Aorta (tissue), 5 donors: Measurements from ENCODE around the gene CROT. TPM values are rescaled to one million over a fixed set of nuclear protein-coding genes. Genes with fewer than 3 reads are reported as not detected.

Source experiments
- ATAC-seq: fragments of 200-7000 bp; cut with Tn5 transposase; one replicate; pipeline ENCODE4 v1.9.1; 2022; ENCODE audit warnings: moderate library complexity; ENCODE audit not compliant: low FRiP score
- DNase-seq, 2 donors: peaks; one replicate each; pipeline ENCODE4 v3.0.0-alpha.2; 2020
- H3K27ac ChIP-seq, 2 donors: one replicate each; pipeline ENCODE4 v1.5.1; 2013; ENCODE audit warnings: low read length in 2 of 2, mild to moderate bottlenecking in 2 of 2, moderate library complexity in 2 of 2, control low read depth in 1 of 2, inconsistent platforms in 1 of 2, low read depth in 1 of 2
- H3K27me3 ChIP-seq, 2 donors: one replicate each; pipeline ENCODE4 v1.6.1; 2013; ENCODE audit warnings: control low read depth in 1 of 2, low read length in 1 of 2, mild to moderate bottlenecking in 1 of 2, moderate library complexity in 1 of 2; ENCODE audit not compliant: insufficient read depth in 2 of 2, control insufficient read depth in 1 of 2
- H3K36me3 ChIP-seq, 2 donors: one replicate each; pipeline ENCODE4 v1.6.1; 2013; ENCODE audit warnings: control low read depth in 1 of 2, low read length in 1 of 2, mild to moderate bottlenecking in 1 of 2; ENCODE audit not compliant: insufficient read depth in 2 of 2, control insufficient read depth in 1 of 2
- H3K4me1 ChIP-seq, 2 donors: one replicate each; pipeline ENCODE4 v1.6.1; 2013; ENCODE audit warnings: low read length in 2 of 2, control low read depth in 1 of 2, mild to moderate bottlenecking in 1 of 2, moderate library complexity in 1 of 2; ENCODE audit not compliant: insufficient read depth in 2 of 2, control insufficient read depth in 1 of 2
- H3K4me3 ChIP-seq, 2 donors: one replicate each; pipeline ENCODE4 v1.5.1; 2013; ENCODE audit warnings: low read length in 2 of 2, control low read depth in 1 of 2, mild to moderate bottlenecking in 1 of 2
- H3K9me3 ChIP-seq: one replicate; pipeline ENCODE4 v1.6.1; 2013; ENCODE audit warnings: mild to moderate bottlenecking, low read length; ENCODE audit not compliant: control insufficient read depth
- WGBS, 2 donors: extraction: QIAGEN DNeasy Blood & Tissue Kit; methylation state at CpG; one replicate each; pipeline ENCODE4 v1.1.7; 2013; 5-methylcytosine and 5-hydroxymethylcytosine counted together
- intact Hi-C, 2 donors: fragments of 100-400 bp; cut with DNase I; formaldehyde crosslinking; loops; one replicate each; pipeline versions ENCODE4 v1.14.2 to v1.15.0; 2022
- polyA plus RNA-seq, 2 donors: library from polyadenylated mRNA; stranded (reverse); fragments of 200-250 nt; gene quantifications; one replicate each; pipeline ENCODE4 v1.2.3, GENCODE V29; 2013
- total RNA-seq, 2 donors: library from RNA; stranded (reverse); fragmentation: NEBNext Ultra II Directional; extraction: Animal tissue kit (Norgen Biotek cat#: 25700); gene quantifications; one replicate each; pipeline ENCODE4 v1.2.1, GENCODE V29; 2021
- donor health status: healthy with polysubstance abuse.
- donor health status: Bipolar disorder and iron deficiency.
- donor health status: DM: no; HTN: no; CAD: no.
- donor health status: DM: no; HTN: no; CAD: no.
- donor health status: DM: yes; HTN: yes; CAD: no.

CROT gene
- total and polyA plus RNA-seq, 4 donors = 11.0 to 19.5 (median 14.0) TPM

- Histone ChIP-seq H3K27me3 (no peaks in the 10 kb centered on the region), H3K9me3 (no peaks in the 10 kb centered on the region), H3K36me3 (no peaks in the 10 kb centered on the region), H3K4me1 (peaks cover 2 to 4% of the 10 kb centered on the region in 2 donors), H3K27ac (peak overlapping the region; percentile 60 to 67), H3K4me3 (no peak overlapping the region)
- intact Hi-C loops = loop anchor here in 1 of 2 donors (10.0 kb wide), 1 partner anchor 259 kb away; the partner anchor contains the start of gene DMTF1
- DNase-seq (peak in 1 of 2 donors; percentile 49), ATAC-seq (peak; percentile 17)
- WGBS, 2 donors = 21 to 29% methylated on average over 4 of the region's 4 CpGs
Measured at GRCh38 chr7:87413951-87414793, 68.7 kb downstream of the CROT start.

GRCh38 chr7:87414794-87415188, 69.3 kb downstream of the CROT start:
- no peak for ATAC-seq
- DNase-seq = no peak
- no peaks in the 10 kb centered on the region for H3K9me3 ChIP-seq
- 49 to 53% methylated on average over 2 of the region's 2 CpGs for WGBS, 2 donors
- intact Hi-C loops = loop anchor here in 1 of 2 donors (10.0 kb wide), 1 partner anchor 260 kb away; the partner anchor contains the start of gene DMTF1
- no peaks in the 10 kb centered on the region for H3K36me3 ChIP-seq
- no peak overlapping the region for H3K4me3 ChIP-seq
- H3K27me3 ChIP-seq = no peaks in the 10 kb centered on the region
- H3K27ac ChIP-seq = no peak overlapping the region
- peaks cover 2 to 4% of the 10 kb centered on the region in 2 donors for H3K4me1 ChIP-seq

GRCh38 chr7:87416682-87417587, 71.5 kb downstream of the CROT start:
- Histone ChIP-seq H3K27ac (no peak overlapping the region), H3K27me3 (no peaks in the 10 kb centered on the region), H3K36me3 (no peaks in the 10 kb centered on the region), H3K4me3 (no peak overlapping the region), H3K9me3 (no peaks in the 10 kb centered on the region), H3K4me1 (peaks cover 0 to 2% of the 10 kb centered on the region in 2 donors)
- peak in 1 of 2 donors; percentile 56 for DNase-seq
- intact Hi-C loops = loop anchor here (1.0 to 10.0 kb wide), 2 partner anchors 105 to 262 kb away; partner anchors contain the start of gene DMTF1 (in 1 of the 2)
- peak; percentile 77 for ATAC-seq
- 46 to 47% methylated on average over 5 of the region's 5 CpGs for WGBS, 2 donors

- no peaks in the 10 kb centered on the region for H3K4me1 ChIP-seq
- WGBS, 2 donors = 87% methylated on average over 4 of the region's 4 CpGs
- no peak for DNase-seq
- H3K36me3 ChIP-seq = no peaks in the 10 kb centered on the region
- no peak for ATAC-seq
- intact Hi-C loops = no loop called here
- no peaks in the 10 kb centered on the region for H3K27me3 ChIP-seq
- H3K4me3 ChIP-seq = no peak overlapping the region
- H3K27ac ChIP-seq = no peak overlapping the region
- no peaks in the 10 kb centered on the region for H3K9me3 ChIP-seq
Measured at GRCh38 chr7:87420173-87420572, 74.7 kb downstream of the CROT start.

- Histone ChIP-seq H3K36me3 (peaks cover 0 to 2% of the 10 kb centered on the region in 2 donors), H3K27ac (no peak overlapping the region), H3K9me3 (no peaks in the 10 kb centered on the region), H3K4me1 (no peaks in the 10 kb centered on the region), H3K27me3 (no peaks in the 10 kb centered on the region), H3K4me3 (no peak overlapping the region)
- no peak for DNase-seq
- no peak for ATAC-seq
- 88 to 90% methylated on average over 5 of the region's 5 CpGs for WGBS, 2 donors
- intact Hi-C loops = no loop called here
Measured at GRCh38 chr7:87424075-87424474, 78.6 kb downstream of the CROT start.

- 87 to 93% methylated on average over 3 of the region's 3 CpGs for WGBS, 2 donors
- intact Hi-C loops = no loop called here
Measured at GRCh38 chr7:87426160-87426559, 80.7 kb downstream of the CROT start.

GRCh38 chr7:87427288-87427687, 81.8 kb downstream of the CROT start:
- peak; percentile 28 for ATAC-seq
- peak in 1 of 2 donors; percentile 50 for DNase-seq
- intact Hi-C loops = no loop called here

More at GRCh38 chr7:87426160-87426559, 80.7 kb downstream of the CROT start:
- Histone ChIP-seq H3K27ac (no peak overlapping the region), H3K36me3 (peaks cover 0 to 2% of the 10 kb centered on the region in 2 donors), H3K4me1 (no peaks in the 10 kb centered on the region), H3K27me3 (no peaks in the 10 kb centered on the region), H3K9me3 (no peaks in the 10 kb centered on the region), H3K4me3 (no peak overlapping the region)
- ATAC-seq (no peak), DNase-seq (no peak)

GRCh38 chr7:87432536-87432935, 87.1 kb downstream of the CROT start:
- no peak for DNase-seq
- no peak for ATAC-seq
- peaks cover 0 to 5% of the 10 kb centered on the region in 2 donors for H3K36me3 ChIP-seq
- H3K27me3 ChIP-seq = no peaks in the 10 kb centered on the region
- H3K4me3 ChIP-seq = no peak overlapping the region
- intact Hi-C loops = no loop called here
- H3K4me1 ChIP-seq = peaks cover 2 to 4% of the 10 kb centered on the region in 2 donors
- no peaks in the 10 kb centered on the region for H3K9me3 ChIP-seq
- no peak overlapping the region for H3K27ac ChIP-seq
- 85 to 89% methylated on average over 2 of the region's 2 CpGs for WGBS, 2 donors

More at GRCh38 chr7:87427288-87427687, 81.8 kb downstream of the CROT start:
- no peaks in the 10 kb centered on the region for H3K9me3 ChIP-seq
- H3K36me3 ChIP-seq = peaks cover 0 to 3% of the 10 kb centered on the region in 2 donors
- 87 to 91% methylated on average over 3 of the region's 3 CpGs for WGBS, 2 donors
- no peaks in the 10 kb centered on the region for H3K4me1 ChIP-seq
- H3K4me3 ChIP-seq = no peak overlapping the region
- no peak overlapping the region for H3K27ac ChIP-seq
- no peaks in the 10 kb centered on the region for H3K27me3 ChIP-seq
